ENCODE measurements around the gene TMEM150B.

TMEM150B gene

DNA sequence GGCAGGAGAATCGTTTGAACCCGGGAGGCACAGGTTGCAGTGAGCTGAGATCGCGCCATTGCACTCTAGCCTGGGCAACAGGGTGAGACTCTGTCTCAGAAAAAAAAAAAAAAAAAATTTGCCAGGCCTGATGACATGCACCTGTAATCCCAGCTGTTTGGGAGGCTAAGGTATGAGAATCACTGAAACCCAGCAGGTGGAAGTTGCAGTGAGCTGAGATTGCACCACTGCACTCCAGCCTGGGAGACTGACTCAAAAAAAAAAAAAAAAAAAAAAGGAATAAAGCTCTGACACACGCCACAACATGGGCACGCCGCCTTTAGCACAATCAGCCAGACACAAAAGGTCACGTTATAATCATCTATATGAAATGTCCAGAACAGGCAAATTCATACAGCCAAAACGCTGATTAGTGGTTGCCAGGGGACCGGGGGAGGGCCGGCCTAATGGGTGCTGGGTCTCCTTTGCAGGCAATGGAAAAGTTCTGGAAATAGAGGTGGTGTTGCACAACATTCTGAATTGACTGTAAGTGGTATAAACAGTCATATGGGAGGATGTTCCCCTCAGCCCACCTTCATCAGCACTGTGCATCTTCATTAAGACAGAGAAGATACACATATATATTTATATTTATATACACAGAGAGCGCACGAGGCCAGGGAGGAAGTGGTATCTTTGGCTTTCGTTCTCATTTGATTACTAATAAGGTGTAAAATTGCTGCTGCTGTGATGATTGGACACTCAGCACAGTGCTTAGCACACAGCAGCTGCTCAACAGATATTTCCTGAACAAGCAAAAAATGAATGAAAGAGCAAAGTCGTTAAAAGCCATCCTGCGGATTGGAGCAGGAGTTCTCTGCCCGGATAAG lies 49.1 kb downstream of the TMEM150B start:
- no peak for DNase-seq

DNA sequence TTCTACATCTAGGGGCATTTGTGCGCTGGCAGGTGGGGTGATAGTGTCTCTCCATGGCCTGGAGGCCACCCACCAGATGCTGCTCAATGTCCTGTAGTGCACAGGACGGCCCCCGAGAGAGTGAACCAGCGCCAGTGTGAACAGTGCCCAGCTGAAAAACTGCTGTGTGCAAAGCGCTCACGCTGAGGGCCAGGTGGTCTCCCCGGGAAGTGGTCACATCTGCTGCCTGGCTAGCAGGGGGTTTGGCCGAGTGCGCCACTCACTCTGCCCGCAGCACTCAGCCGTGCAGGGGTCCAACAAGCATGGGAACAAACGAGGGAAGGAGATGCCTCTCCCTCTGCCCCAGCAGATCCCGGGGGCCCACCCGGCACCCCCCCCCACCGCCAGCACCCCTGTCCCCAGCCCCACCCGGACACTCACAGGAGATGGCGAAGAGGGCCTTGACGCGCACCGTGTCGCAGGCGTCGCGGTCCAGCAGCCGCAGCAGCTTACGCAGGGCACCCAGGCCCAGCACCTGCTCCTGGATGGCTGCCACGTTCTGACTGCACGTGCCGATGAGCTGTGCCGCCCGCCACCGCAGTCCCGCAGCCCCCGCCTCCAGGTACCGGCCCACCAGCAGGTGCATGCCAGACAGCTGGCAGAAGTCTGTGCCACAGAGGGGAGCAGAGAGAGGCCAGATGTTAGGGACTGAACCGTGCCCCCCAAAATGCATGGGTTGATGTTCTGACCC lies 51.0 kb downstream of the TMEM150B start:
- DNase-seq = peak; percentile 4

DNA sequence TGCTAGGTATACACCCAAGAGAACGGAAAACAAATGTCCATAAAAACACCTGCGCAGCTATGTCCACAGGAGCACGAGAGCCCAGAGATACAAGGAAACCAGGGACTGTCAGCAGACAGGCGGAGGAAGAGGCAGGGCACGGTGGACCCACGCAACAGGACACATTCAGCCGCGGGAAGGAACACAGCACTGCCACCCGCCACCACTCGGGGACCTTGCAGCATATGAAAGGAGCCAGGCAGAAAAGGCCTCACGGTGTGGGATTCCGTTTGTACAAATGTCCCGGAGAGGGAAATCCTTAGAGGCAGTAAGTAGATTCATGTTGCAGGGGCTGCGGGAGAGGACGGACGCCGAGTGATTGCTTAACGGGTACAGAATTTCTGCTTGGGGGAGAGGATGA lies 53.0 kb downstream of the TMEM150B start:
- DNase-seq = no peak

DNA sequence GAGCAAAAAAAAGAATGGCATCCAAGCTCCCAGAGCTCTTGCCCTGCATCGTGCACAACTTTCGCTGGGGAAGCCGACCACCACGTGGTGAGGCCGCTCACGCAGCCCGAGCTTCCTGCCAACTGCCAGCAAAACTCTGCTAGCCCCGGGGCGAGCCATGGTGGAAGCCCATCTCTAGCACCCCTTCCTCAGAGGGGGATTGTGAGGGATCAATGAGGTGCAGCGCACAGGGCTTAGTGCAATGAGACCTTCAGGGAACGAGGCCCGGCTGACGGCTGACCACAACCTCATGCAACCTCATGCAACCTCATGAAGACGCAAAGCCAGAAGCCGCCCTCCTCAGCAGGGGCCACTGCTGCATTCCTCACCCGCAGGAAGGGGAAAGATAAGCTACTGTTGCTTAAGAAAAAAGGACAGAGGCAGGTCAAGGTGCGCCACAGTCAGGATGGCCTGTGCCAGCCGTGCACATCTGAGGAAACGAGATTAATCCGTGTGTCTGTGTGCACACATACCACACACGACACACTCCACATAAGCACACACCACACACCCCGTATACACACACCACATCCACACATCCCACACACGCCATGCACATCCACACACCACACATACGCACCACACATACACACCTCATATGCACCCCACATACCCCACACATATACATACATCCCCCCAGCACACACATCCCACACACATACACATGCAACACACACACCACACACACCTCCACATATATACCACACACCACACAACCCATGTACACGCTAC lies 54.8 kb downstream of the TMEM150B start:
- DNase-seq = no peak

DNA sequence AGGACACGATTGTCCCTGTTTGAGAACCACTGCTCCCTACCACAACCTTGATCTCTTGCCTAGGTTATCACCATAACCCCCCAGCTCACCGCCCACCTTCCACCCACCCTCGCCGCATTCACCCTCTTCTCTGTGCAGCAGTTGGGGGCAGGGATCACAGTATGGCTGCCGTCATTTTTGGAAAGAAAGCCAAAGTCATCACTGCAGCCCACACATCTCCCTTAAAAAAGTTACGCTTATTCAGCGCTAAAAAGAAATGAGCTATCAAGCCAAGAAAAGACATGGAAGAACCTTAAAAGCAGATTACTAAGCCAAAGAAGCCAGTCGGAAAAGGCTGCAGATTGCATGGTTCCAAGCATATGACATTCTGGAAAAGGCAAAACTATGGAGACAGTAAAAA lies 55.8 kb downstream of the TMEM150B start:
- no peak for DNase-seq

DNA sequence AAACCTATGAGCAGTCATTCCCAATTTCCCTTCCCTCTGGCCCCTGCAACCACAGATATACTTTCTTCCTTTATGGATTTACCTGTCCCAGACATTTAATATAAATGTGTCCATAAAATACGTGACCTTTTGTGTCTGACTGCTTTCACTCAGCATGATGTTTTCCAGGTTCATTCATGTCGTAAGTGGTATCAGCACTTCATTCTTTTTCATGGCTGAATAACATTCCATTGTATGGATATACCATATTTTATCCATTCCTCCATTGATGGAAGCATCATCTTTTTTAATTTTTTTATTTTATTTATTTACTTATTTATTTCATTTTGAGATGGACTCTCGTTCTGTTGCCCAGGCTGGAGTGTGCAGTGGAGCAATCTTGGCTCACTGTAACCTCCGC lies 58.3 kb downstream of the TMEM150B start:
- no peak for DNase-seq

DNA sequence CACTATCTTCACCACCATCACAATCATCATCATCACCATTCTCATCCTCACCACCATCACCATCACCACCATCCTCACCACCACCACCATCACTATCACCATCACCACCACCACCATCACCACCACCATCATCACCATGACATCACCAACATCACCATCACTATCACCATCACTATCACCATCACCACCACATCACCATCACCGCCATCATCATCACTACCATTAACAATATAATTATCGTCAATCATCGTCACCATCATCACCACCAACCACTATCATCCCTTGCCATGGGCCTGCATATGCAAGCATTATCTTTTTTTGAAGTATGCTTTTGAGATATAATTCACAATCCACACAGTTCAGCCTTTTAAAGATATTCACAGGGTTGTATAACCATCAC lies 58.7 kb downstream of the TMEM150B start:
- no peak for DNase-seq

DNA sequence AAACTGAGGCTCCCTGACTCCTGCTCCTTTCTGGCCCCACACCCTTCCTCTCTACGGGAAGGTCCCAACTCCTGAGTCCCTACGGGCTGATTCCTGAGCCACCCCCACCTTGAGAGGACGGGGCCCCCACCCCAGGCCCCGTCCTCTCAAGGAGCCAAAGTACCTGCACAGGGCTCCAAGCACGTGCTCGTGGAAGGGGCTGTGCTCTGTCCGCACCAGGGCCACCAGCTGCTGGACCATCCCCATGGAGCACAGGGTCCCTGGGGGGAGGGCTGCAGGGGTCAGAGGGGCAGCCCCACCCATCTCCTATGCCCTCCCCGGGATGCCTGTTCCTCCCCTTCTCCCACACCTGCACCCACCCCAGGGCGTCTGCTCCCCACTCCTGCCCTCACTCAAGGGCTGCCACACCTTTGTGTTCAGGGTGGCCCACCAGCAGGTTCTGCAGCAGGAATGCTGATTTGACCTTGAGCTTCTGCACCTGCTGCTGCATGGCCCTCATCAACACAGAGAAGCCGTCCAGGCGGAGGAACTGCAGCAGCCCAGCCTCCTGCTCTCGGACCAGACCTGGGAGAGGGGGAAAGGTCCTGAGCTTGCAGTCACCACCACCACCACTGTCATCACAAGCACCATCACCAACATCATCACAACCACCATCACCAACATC lies 59.3 kb downstream of the TMEM150B start:
- DNase-seq = no peak

DNA sequence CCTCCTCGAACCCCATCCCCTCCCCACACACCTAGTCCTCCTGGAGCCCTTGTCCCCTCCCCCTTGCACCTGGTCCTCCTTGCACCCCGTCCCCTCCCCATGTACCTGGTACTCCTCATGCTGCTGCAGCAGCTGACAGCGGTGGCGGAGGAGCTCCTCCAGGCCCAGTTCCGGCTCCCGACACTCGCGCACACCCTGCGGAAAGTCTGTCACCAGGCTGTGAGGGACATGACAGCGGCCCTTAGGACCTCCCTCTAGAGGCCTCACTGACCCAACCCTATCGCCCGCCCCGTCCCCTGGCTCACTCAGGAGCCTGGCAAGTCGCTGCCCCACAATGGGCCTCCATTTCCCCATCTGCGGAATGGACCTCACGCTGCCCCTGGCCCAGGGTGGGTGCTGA lies 60.0 kb downstream of the TMEM150B start:
- no peak for DNase-seq

DNA sequence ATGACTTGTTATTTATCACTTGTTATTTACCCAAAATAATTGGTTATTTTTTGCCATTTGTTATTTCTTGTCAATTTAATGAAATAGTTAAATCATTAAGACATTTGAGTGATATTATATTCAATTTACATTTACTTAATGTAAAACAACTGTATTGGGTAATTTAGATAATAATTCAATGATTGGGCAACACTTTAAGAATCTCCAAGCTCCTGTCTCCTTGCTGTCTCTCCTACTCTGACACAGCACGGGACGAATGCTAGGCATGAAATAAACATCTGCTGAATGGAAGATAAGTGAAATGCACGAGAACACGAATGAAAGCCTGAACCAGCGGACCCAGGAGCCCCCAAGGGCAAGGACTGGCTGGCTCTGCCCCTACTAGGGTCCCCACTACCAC lies 60.6 kb downstream of the TMEM150B start:
- no peak for DNase-seq

Measured in NCI-H1417 treated with DMSO at 0.1 percent for 48 hours (cell line).